ENCODE measurements around the gene GREB1. TPM values are rescaled to one million over a fixed set of nuclear protein-coding genes. Genes with fewer than 3 reads are reported as not detected.

GREB1 gene
- total RNA-seq, 1 experiment from 2014 or later = 0.37 TPM

- POLR2A ChIA-PET (ENCODE audit: unreplicated experiment) = no interaction called here
- H3K9me2 ChIP-seq (ENCODE audit: insufficient read depth) = no peaks in the 10 kb centered on the region
- H3K36me3 ChIP-seq (ENCODE audit: low read depth) = no peaks in the 10 kb centered on the region
- no TSS peak for BruUV-seq (replicated peaks)
- no peak for TF ChIP-seq EZH2 (IDR thresholded peaks at IDR 0.05; ENCODE audit: low read depth)
- TF ChIP-seq CTCF (conservative IDR thresholded peaks at IDR 0.05) = no peak
- CTCF ChIA-PET = no interaction called here
- H3K9me3 ChIP-seq (ENCODE audit: insufficient read depth, low read depth) = no peaks in the 10 kb centered on the region
- intact Hi-C loops (cut with micrococcal nuclease; ENCODE audit: unreplicated experiment) = no loop called here
- no peak overlapping the region for H3K4me2 ChIP-seq
- no peaks in the 10 kb centered on the region for H3K79me2 ChIP-seq (ENCODE audit: low read depth)
- no peak overlapping the region for H3K4me3 ChIP-seq
- H3K4me1 ChIP-seq (replicated peaks; ENCODE audit: insufficient read depth) = no peaks in the 10 kb centered on the region
- no peaks in the 10 kb centered on the region for H4K20me1 ChIP-seq (ENCODE audit: insufficient read depth)
- no peak for DNase-seq
- H2AFZ ChIP-seq = no peak overlapping the region
- H3F3A ChIP-seq (ENCODE audit: insufficient read depth, low read depth) = no peaks in the 10 kb centered on the region
- H3K27me3 ChIP-seq (ENCODE audit: insufficient read depth, low read depth) = peaks cover 56% of the 10 kb centered on the region; the same call in 1 of the 2 replicates
- no peak overlapping the region for H3K27ac ChIP-seq
Observed at GRCh38 chr2:11490194-11490593, 43.7 kb upstream of the GREB1 start.

GRCh38 chr2:11491348-11491933, 42.4 kb upstream of the GREB1 start:
- ChIA-PET POLR2A (ENCODE audit: unreplicated experiment) (no interaction called here), CTCF (no interaction called here)
- H3K4me3 ChIP-seq = no peak overlapping the region
- no peaks in the 10 kb centered on the region for H3F3A ChIP-seq (ENCODE audit: insufficient read depth, low read depth)
- DNase-seq = no peak
- TF ChIP-seq EZH2 (IDR thresholded peaks at IDR 0.05; ENCODE audit: low read depth) = no peak
- TF ChIP-seq CTCF (conservative IDR thresholded peaks at IDR 0.05) = no peak
- intact Hi-C loops (cut with micrococcal nuclease; ENCODE audit: unreplicated experiment) = no loop called here
- H3K4me2 ChIP-seq = no peak overlapping the region
- H3K36me3 ChIP-seq (ENCODE audit: low read depth) = no peaks in the 10 kb centered on the region
- H2AFZ ChIP-seq = no peak overlapping the region
- H3K4me1 ChIP-seq (replicated peaks; ENCODE audit: insufficient read depth) = no peaks in the 10 kb centered on the region
- H3K27me3 ChIP-seq (ENCODE audit: insufficient read depth, low read depth) = peaks cover 66% of the 10 kb centered on the region; the same call in 1 of the 2 replicates
- BruUV-seq (replicated peaks) = no TSS peak
- no peaks in the 10 kb centered on the region for H3K79me2 ChIP-seq (ENCODE audit: low read depth)
- no peaks in the 10 kb centered on the region for H3K9me2 ChIP-seq (ENCODE audit: insufficient read depth)
- H4K20me1 ChIP-seq (ENCODE audit: insufficient read depth) = no peaks in the 10 kb centered on the region
- no peaks in the 10 kb centered on the region for H3K9me3 ChIP-seq (ENCODE audit: insufficient read depth, low read depth)
- H3K27ac ChIP-seq = no peak overlapping the region

GRCh38 chr2:11492244-11492643, 41.6 kb upstream of the GREB1 start:
- Histone ChIP-seq H3K9me2 (ENCODE audit: insufficient read depth) (no peaks in the 10 kb centered on the region), H3K79me2 (ENCODE audit: low read depth) (no peaks in the 10 kb centered on the region), H3K4me2 (no peak overlapping the region), H3K9me3 (ENCODE audit: insufficient read depth, low read depth) (no peaks in the 10 kb centered on the region), H3F3A (ENCODE audit: insufficient read depth, low read depth) (no peaks in the 10 kb centered on the region), H3K4me3 (no peak overlapping the region), H2AFZ (no peak overlapping the region), H4K20me1 (ENCODE audit: insufficient read depth) (no peaks in the 10 kb centered on the region), H3K27me3 (ENCODE audit: insufficient read depth, low read depth) (peaks cover 63% of the 10 kb centered on the region; the same call in 1 of the 2 replicates), H3K4me1 (replicated peaks; ENCODE audit: insufficient read depth) (no peaks in the 10 kb centered on the region), H3K27ac (no peak overlapping the region), H3K36me3 (ENCODE audit: low read depth) (no peaks in the 10 kb centered on the region)
- TF ChIP-seq EZH2 (IDR thresholded peaks at IDR 0.05; ENCODE audit: low read depth) = no peak
- no peak for TF ChIP-seq CTCF (conservative IDR thresholded peaks at IDR 0.05)
- intact Hi-C loops (cut with micrococcal nuclease; ENCODE audit: unreplicated experiment) = no loop called here
- POLR2A ChIA-PET (ENCODE audit: unreplicated experiment) = no interaction called here
- BruUV-seq (replicated peaks) = no TSS peak
- DNase-seq = no peak
- CTCF ChIA-PET = no interaction called here
